Lower leg skin (tissue), 4 donors: Measurements from ENCODE around the gene MYRIP. TPM values are rescaled to one million over a fixed set of nuclear protein-coding genes. Genes with fewer than 3 reads are reported as not detected.

Source experiments
- DNase-seq, 2 donors: peaks; one replicate each; pipeline ENCODE4 v3.0.0-alpha.2; 2019; ENCODE audit warnings: low spot score in 2 of 2
- H3K4me3 ChIP-seq: fragments of 200-600 bp; sonication (generic); 2 replicates; pipeline ENCODE4 v1.5.1; 2017; ENCODE audit warnings: mild to moderate bottlenecking, low read depth; ENCODE audit not compliant: poor library complexity, severe bottlenecking
- CTCF ChIP-seq, 3 donors: fragments of 450-650 bp; IDR thresholded peaks; one replicate each; pipeline ENCODE4 v1.5.1; 2016; ENCODE audit warnings: antibody characterized with exemption in 3 of 3, mild to moderate bottlenecking in 3 of 3, moderate library complexity in 2 of 3
- POLR2A ChIP-seq, 2 donors: fragments of 450-650 bp; IDR thresholded peaks; one replicate each; pipeline ENCODE4 v1.6.1; 2016 to 2017; ENCODE audit warnings: antibody characterized with exemption in 2 of 2, mild to moderate bottlenecking in 1 of 2, moderate library complexity in 1 of 2
- WGBS, 2 donors: methylation state at CpG; one replicate each; pipeline ENCODE4 v1.1.5; 2018; 5-methylcytosine and 5-hydroxymethylcytosine counted together
- intact Hi-C: fragments of 100-400 bp; cut with DNase I; formaldehyde crosslinking; loops from one replicate; pipeline ENCODE4 v1.15.0; 2023; ENCODE audit warnings: low total_unique reads
- total RNA-seq, 4 donors: library from RNA; depleted of rRNA; stranded (reverse); fragments of >200 nt; gene quantifications; one replicate each; pipeline ENCODE4 v1.1.0, GENCODE V29; 2016

The MYRIP gene
- total RNA-seq, 4 donors from 2014 or later, result 1.2 to 2.9 (median 1.5) TPM

- intact Hi-C loops, result no loop called here
- no peak overlapping the region for H3K4me3 ChIP-seq
- DNase-seq, result no peak
- TF ChIP-seq CTCF (IDR thresholded peaks at IDR 0.05) (no peak), POLR2A (IDR thresholded peaks at IDR 0.05) (no peak)
- 85 to 95% methylated on average over 4 of the region's 4 CpGs for WGBS, 2 donors
Observed at GRCh38 chr3:39900462-39901002, 91.1 kb downstream of the MYRIP start.

GRCh38 chr3:39903253-39903652 lies 93.8 kb downstream of the MYRIP start:
- no peak for TF ChIP-seq POLR2A (IDR thresholded peaks at IDR 0.05)
- TF ChIP-seq CTCF (IDR thresholded peaks at IDR 0.05), result no peak
- intact Hi-C loops, result no loop called here
- H3K4me3 ChIP-seq, result no peak overlapping the region
- no peak for DNase-seq
- 50 to 64% methylated on average over 2 of the region's 2 CpGs for WGBS, 2 donors

- H3K4me3 ChIP-seq, result no peak overlapping the region
- TF ChIP-seq CTCF (IDR thresholded peaks at IDR 0.05), result no peak
- no peak for TF ChIP-seq POLR2A (IDR thresholded peaks at IDR 0.05)
- intact Hi-C loops, result no loop called here
- WGBS, 2 donors, result 79 to 84% methylated on average over 2 of the region's 2 CpGs
- DNase-seq, result no peak
Observed at GRCh38 chr3:39905788-39906187, 96.4 kb downstream of the MYRIP start.

GRCh38 chr3:39907981-39908380 lies 98.6 kb downstream of the MYRIP start:
- TF ChIP-seq CTCF (IDR thresholded peaks at IDR 0.05), result no peak
- no peak for TF ChIP-seq POLR2A (IDR thresholded peaks at IDR 0.05)
- no peak overlapping the region for H3K4me3 ChIP-seq
- no peak for DNase-seq
- intact Hi-C loops, result no loop called here
- WGBS, 2 donors, result 50 to 62% methylated on average over 4 of the region's 4 CpGs

- no peak for TF ChIP-seq CTCF (IDR thresholded peaks at IDR 0.05)
- TF ChIP-seq POLR2A (IDR thresholded peaks at IDR 0.05), result no peak
- intact Hi-C loops, result no loop called here
- no peak overlapping the region for H3K4me3 ChIP-seq
- WGBS, 2 donors, result 78 to 82% methylated on average over 6 of the region's 6 CpGs
- no peak for DNase-seq
Observed at GRCh38 chr3:39910135-39910534, 100.7 kb downstream of the MYRIP start.

- intact Hi-C loops, result no loop called here
- WGBS, 2 donors, result 67 to 88% methylated on average over 3 of the region's 3 CpGs
- no peak for TF ChIP-seq CTCF (IDR thresholded peaks at IDR 0.05)
- no peak for TF ChIP-seq POLR2A (IDR thresholded peaks at IDR 0.05)
- no peak for DNase-seq
- H3K4me3 ChIP-seq, result no peak overlapping the region
Observed at GRCh38 chr3:39910826-39911464, 101.5 kb downstream of the MYRIP start.
